Fibroblast of lung (primary cell): ENCODE results near the gene THOP1.

Experiments
- CTCF ChIP-seq, 2 donors: IDR thresholded peaks in 1 of 2; conservative IDR thresholded peaks in 1 of 2; 1 replicate in 1 of 2; 2 replicates in 1 of 2; pipeline ENCODE4 v1.5.1; 2011 to 2012; ENCODE audit warnings: low read length in 2 of 2, control low read depth in 1 of 2, inconsistent platforms in 1 of 2, low read depth in 1 of 2, mild to moderate bottlenecking in 1 of 2
- EZH2 ChIP-seq: IDR thresholded peaks from 2 replicates; pipeline ENCODE4 v1.5.1; 2012; ENCODE audit warnings: low read length, control low read depth, mild to moderate bottlenecking; ENCODE audit errors: missing control alignments

- TF ChIP-seq EZH2 (no peak), CTCF (conservative IDR thresholded peaks at IDR 0.05 in 1 of 2, IDR thresholded peaks at IDR 0.05 in 1 of 2; ENCODE audit: low read depth in 1 of 2, low read length in 2 of 2) (no peak)
These were observed 37.5 kb downstream of the THOP1 start for GRCh38 chr19:2822846-2823245.
